Tibial artery (tissue), 4 donors: ENCODE data around the gene ZAR1.

Experiments
- DNase-seq, 2 donors: peaks; one replicate each; pipeline ENCODE4 v3.0.0-alpha.2; 2019
- H3K27ac ChIP-seq, 2 donors: fragments of 200-600 bp; sonication (generic) in 1 of 2; 1 replicate in 1 of 2; 2 replicates in 1 of 2; pipeline ENCODE4 v1.5.1; 2018 to 2019; ENCODE audit warnings: mild to moderate bottlenecking in 1 of 2
- H3K27me3 ChIP-seq, 2 donors: fragments of 200-600 bp; sonication (generic) in 1 of 2; one replicate each; pipeline versions ENCODE4 v1.5.1 to v1.6.0; 2016 to 2019
- H3K36me3 ChIP-seq, 3 donors: fragments of 200-600 bp; sonication (generic) in 2 of 3; one replicate each; pipeline ENCODE4 v1.5.1; 2016 to 2019; ENCODE audit warnings: mild to moderate bottlenecking in 2 of 3
- H3K4me1 ChIP-seq, 4 donors: fragments of 200-600 bp; sonication (generic) in 2 of 4; 1 replicate in 3 of 4; 2 replicates in 1 of 4; pipeline ENCODE4 v1.5.1; 2016 to 2019
- H3K4me3 ChIP-seq, 2 donors: fragments of 200-600 bp; sonication (generic) in 1 of 2; 1 replicate in 1 of 2; 2 replicates in 1 of 2; pipeline ENCODE4 v1.5.1; 2018 to 2019; ENCODE audit warnings: mild to moderate bottlenecking in 2 of 2
- H3K9me3 ChIP-seq, 3 donors: fragments of 200-600 bp; sonication (generic) in 1 of 3; one replicate each; pipeline ENCODE4 v1.5.1; 2016 to 2019
- CTCF ChIP-seq, 2 experiments: fragments of 200-600 bp in 1 of 2; fragments of 450-650 bp in 1 of 2; IDR thresholded peaks; one replicate each; pipeline ENCODE4 v1.5.1; 2017 to 2019; ENCODE audit warnings: antibody characterized with exemption in 2 of 2, mild to moderate bottlenecking in 1 of 2, moderate library complexity in 1 of 2
- intact Hi-C: fragments of 100-400 bp; cut with DNase I; formaldehyde crosslinking; loops from one replicate; pipeline ENCODE4 v1.15.0; 2023; ENCODE audit warnings: low total_unique reads

Gene ZAR1

GRCh38 chr4:48491514-48492176 is 1.6 kb downstream of the ZAR1 start:
- intact Hi-C loops = no loop called here
- no peak for TF ChIP-seq CTCF (IDR thresholded peaks at IDR 0.05)
- DNase-seq = no peak
- peaks cover 0 to 41% of the 10 kb centered on the region in 2 donors for H3K27me3 ChIP-seq
- peaks cover 0 to 19% (median 12%) of the 10 kb centered on the region in 4 donors for H3K4me1 ChIP-seq
- no peak overlapping the region for H3K4me3 ChIP-seq
- H3K9me3 ChIP-seq = no peaks in the 10 kb centered on the region
- no peaks in the 10 kb centered on the region for H3K36me3 ChIP-seq
- H3K27ac ChIP-seq = no peak overlapping the region

GRCh38 chr4:48493452-48494100 is 3.5 kb downstream of the ZAR1 start:
- peaks cover 0 to 33% of the 10 kb centered on the region in 2 donors for H3K27me3 ChIP-seq

GRCh38 chr4:48495941-48496340 is 5.9 kb downstream of the ZAR1 start:
- Histone ChIP-seq H3K27me3 (peaks cover 0 to 11% of the 10 kb centered on the region in 2 donors), H3K9me3 (no peaks in the 10 kb centered on the region), H3K36me3 (peaks cover 19 to 27% (median 24%) of the 10 kb centered on the region in 3 donors), H3K27ac (no peak overlapping the region), H3K4me1 (peaks cover 0 to 3% (median under 1%) of the 10 kb centered on the region in 4 donors), H3K4me3 (no peak overlapping the region)
- intact Hi-C loops = no loop called here
- no peak for TF ChIP-seq CTCF (IDR thresholded peaks at IDR 0.05)
- no peak for DNase-seq

More at GRCh38 chr4:48493452-48494100, 3.5 kb downstream of the ZAR1 start:
- Histone ChIP-seq H3K9me3 (no peaks in the 10 kb centered on the region), H3K36me3 (peaks cover 0 to 6% (median 3%) of the 10 kb centered on the region in 3 donors), H3K27ac (no peak overlapping the region), H3K4me3 (no peak overlapping the region), H3K4me1 (peaks cover 0 to 19% (median 12%) of the 10 kb centered on the region in 4 donors)
- TF ChIP-seq CTCF (IDR thresholded peaks at IDR 0.05) = no peak
- intact Hi-C loops = no loop called here
- no peak for DNase-seq

GRCh38 chr4:48498895-48499294 is 8.8 kb downstream of the ZAR1 start:
- Histone ChIP-seq H3K27ac (no peak overlapping the region), H3K4me3 (no peak overlapping the region), H3K36me3 (peaks cover 29 to 52% (median 40%) of the 10 kb centered on the region in 3 donors), H3K9me3 (no peaks in the 10 kb centered on the region), H3K4me1 (no peaks in the 10 kb centered on the region), H3K27me3 (no peaks in the 10 kb centered on the region)
- intact Hi-C loops = no loop called here
- no peak for DNase-seq
- TF ChIP-seq CTCF (IDR thresholded peaks at IDR 0.05) = no peak

- no peaks in the 10 kb centered on the region for H3K27me3 ChIP-seq
- no peaks in the 10 kb centered on the region for H3K9me3 ChIP-seq
- no peak overlapping the region for H3K4me3 ChIP-seq
- peaks cover 29 to 59% (median 40%) of the 10 kb centered on the region in 3 donors for H3K36me3 ChIP-seq
- DNase-seq = no peak
- H3K4me1 ChIP-seq = no peaks in the 10 kb centered on the region
- intact Hi-C loops = no loop called here
- no peak for TF ChIP-seq CTCF (IDR thresholded peaks at IDR 0.05)
- no peak overlapping the region for H3K27ac ChIP-seq
These were observed 9.6 kb downstream of the ZAR1 start for GRCh38 chr4:48499551-48500066.
